ENCODE data around the gene RIPOR3.

- TF ChIP-seq CTCF (IDR thresholded peaks at IDR 0.05; ENCODE audit: insufficient read depth, low read length), result no peak
- no peak for TF ChIP-seq GABPA (IDR thresholded peaks at IDR 0.05; ENCODE audit: low read depth)
These were observed 93.3 kb downstream of the RIPOR3 start for GRCh38 chr20:50598074-50598473.
